Activated effector memory CD4-positive, alpha-beta T cell treated with anti-CD3 and anti-CD28 coated beads, Interleukin-2, amount 50 U/mL, for 16 hours (primary cell): ENCODE results near the gene FARS2.

Source experiments
- DNase-seq: peaks from one replicate; pipeline ENCODE4 v3.0.0-alpha.2; 2020

Gene FARS2

GRCh38 chr6:5712349-5713215, 451.3 kb downstream of the FARS2 start:
- DNase-seq, result no peak

DNA sequence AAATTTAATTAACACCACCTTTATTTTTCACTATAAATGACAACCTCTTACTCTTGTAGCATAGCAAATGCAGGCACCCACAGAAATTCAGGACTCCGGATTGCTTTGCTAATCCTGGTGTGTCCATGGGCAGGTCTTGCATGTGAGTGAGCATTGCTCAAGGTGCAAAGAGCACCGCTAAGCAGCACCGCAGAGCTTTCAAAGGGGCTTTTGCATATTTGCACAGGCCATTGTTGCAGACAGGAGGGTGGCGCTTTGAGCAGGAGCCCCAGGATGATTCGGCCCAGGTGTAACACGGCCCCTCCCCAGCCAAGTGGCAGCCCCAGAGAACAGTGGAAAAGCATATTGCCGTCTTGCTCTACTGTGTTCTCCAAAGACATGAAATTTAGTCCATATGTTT, 452.2 kb downstream of the FARS2 start:
- DNase-seq, result no peak

GRCh38 chr6:5718231-5718947, 457.1 kb downstream of the FARS2 start:
- no peak for DNase-seq

DNA sequence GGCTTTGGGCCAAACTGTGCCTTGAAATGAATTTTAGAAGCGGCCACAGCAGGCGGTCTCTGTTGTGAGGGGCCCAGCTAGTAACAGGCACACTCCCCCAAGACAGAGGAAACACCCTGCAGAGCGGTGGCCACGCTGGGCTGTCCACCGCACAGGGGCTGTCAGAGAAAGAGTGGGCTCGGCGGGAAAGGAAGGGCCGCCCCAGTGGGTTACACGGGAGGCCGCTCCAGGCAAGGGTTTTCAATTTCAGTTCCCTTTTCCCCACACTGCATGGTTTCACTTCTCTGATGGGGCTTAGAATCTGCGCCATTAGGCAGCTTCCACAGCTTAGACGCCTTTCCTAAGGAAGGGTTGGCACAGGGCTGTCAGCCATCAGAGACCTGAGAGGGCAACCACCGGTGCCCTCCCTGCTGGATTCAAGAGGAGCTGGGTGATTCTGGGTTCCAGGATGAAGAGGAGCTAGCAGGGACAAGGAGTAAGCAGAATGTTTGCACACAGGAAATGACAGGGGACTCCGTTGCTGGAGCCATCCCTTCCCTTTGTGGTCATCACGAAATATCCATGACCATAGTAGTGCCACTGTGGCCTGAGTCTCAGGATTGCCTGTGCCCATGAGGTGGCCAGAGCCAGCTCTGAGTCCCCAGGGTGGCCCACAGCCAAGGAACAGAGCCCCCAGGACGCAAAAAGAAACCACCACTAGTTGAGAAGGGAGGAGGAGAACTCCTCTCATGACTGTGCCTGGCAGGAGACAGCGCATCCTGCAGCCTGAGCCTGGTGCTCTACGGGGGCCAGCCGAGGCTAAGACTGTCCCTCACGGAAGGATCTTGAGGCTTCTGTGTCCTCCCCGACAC, 462.8 kb downstream of the FARS2 start:
- DNase-seq, result no peak

DNA sequence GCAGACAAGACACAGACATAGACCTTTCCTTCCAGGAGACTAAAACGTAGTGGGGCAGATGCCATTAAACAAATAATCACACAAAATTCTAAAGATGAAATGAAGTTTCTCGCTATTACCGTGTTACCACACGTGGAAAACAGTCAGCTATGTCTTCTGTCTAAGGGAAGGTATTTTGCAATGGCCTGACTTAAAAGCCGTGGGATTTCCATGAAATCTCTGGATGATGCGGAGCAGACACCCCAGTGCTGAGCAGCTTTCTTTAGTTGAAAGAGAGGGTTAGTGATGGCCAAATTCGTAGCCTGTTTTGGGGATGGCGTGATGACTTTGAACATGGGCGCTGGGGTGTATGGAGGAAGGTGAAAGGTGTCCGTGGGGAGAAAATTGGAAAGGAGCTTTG, 463.6 kb downstream of the FARS2 start:
- no peak for DNase-seq

DNA sequence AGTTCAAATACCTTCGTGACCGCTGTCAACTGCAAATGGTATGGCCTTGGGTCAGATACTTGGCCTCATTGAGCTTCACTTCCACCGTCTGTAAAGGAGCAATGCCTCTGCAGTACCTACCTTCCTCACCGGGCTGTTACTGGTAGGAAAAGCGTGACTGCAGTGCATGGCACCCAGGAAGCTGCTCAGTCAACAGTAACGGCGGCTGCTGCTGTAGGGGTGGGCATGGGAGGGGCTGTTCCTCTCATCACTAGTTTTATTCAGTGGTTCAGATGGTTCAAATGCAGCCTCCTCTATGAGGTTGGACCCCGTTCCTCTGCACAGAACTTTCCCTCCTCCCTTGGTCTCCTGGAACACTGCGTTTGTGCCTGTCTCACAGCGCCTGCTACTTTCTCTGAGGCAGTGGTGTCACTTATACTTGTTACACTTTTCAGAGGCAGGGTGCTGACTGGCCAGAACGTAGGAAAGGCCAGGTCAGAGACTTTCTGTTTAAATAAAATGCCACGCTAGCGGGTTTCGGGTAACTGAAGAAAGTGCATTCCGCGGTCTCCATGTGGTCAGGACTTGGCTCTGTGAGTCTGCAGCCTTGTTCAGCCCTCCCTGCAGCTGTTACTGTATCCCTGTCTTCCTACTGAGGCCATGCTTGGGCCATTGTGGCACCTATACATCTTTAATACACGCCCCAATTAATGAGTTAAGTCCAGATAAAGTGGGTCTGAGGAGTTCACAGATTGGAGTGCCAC, 465.8 kb downstream of the FARS2 start:
- DNase-seq, result no peak

GRCh38 chr6:5728351-5729079, 467.2 kb downstream of the FARS2 start:
- no peak for DNase-seq

DNA sequence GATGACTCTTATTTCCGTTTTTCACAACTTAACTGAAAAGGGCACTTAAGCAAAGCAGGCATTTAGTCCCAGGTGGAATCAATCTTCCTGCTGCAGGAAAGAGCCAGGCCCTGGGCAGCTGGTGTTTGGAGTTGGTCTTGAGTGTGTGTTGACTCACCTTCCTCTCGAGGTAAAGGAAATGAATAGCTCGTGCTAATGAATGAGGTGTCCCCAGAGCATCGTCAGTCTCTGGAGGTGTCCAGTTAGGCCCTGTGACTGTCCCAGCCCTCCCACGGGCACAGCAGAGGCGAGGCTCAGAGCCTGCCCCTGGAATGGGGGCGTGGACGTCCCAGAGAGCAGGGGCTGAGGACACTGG, 467.7 kb downstream of the FARS2 start:
- DNase-seq, result no peak

- no peak for DNase-seq
Measured at GRCh38 chr6:5729813-5730517, 468.7 kb downstream of the FARS2 start.

DNA sequence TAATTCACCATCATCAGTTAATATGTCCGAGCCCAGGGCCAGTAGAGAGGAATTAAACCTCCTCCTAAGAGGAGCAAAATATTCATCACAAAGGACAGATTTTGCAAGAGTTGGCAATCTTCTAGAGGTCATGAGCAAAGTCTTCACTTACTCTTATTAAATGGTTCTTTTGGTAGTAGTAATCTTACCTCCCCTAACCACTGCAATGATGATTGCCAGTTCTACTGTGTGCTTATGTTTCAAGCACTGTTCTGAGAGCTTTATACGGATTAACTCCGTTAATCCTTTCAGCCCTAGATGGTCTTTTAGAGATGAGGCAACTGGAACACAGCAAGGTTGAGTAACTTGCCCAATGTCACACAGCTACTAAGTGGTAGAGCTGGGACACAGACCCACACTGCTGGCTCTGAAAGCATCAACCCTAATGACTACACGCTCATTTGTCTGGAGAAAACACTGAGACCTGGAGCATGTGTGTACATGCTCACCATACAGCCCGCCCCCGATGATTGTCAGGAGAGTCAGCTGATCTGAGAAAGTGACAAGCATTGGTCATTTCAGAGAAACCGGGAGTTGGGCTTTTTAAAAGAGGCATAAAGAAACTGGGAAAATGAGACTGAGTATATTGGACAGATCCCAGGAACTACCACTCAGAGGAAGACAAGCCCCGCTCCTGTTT, 469.4 kb downstream of the FARS2 start:
- no peak for DNase-seq

- no peak for DNase-seq
Measured at GRCh38 chr6:5731435-5731834, 470.1 kb downstream of the FARS2 start.

DNA sequence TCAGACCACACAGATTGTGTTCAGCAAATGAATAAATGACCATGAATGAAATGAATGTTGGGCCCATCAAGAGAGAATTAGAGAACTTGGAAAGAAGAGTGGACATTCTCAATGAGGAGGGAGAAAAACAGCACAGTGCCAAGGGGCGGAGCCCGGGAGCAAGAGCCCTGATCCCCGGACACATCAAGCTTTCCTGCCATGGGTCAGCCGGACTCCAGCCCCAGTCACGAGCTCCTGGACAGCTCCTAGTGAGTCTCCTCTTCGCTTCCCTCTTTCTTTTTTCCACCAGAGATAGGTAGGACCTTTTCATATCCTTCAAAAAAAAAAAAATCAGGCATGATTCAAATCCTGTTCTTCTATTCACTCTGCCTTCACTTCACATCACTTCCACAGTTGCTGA, 471.2 kb downstream of the FARS2 start:
- DNase-seq, result no peak

DNA sequence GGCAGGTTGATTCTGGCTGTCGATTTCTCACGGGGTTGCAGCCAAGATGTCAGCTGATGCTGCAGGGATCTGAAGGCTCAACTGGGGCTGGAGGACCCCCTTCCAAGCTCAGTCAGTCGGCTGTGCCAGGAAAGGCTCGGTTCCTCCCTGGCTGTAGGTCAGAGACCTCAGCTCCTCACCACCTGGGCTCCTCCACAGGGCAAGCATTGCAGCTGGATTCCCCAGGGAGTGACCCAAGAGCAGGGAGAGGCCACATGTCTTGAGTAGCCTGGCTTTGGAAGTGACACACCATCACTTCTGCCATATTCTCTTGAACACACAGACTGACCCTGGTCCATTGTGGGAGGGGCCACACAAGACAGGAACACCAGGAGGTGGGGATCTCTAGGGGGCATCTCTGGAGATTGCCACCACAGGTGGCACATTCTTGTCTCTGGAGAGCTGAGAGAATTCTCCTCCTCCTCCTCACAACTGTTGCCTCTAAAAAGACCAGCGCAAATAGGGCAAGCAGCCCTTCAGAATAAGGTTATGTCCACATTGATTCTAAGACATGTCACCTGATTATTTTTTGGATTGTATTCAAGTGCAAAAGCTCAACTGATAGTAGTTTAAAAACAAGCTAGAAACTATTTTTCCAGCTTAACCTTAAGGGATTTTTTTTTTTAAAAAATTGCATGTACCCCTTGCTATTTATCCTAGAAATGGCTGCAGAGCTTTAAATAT, 474.9 kb downstream of the FARS2 start:
- DNase-seq, result no peak

GRCh38 chr6:5737460-5737859, 476.1 kb downstream of the FARS2 start:
- DNase-seq, result no peak

- DNase-seq, result no peak
Measured at GRCh38 chr6:5738211-5738610, 476.9 kb downstream of the FARS2 start.

DNA sequence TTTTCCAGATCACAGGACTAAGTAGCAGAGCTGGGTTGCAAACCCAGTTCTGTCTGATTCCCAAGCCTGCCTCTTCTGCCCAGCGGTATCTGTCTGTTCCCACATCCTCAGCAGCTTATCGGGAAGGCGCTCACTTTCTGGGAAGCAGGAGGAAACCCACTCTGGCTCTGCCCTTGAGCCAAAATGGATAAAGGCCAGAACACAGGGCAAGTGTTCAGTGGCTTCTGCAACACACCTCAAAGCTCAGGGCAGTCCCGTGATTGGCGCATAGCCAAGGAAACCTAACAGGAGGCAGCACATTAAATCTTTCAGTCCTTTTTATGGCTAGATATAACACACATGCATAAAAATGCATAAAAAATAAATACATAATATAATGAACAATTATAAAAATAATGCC, 483.2 kb downstream of the FARS2 start:
- no peak for DNase-seq

DNA sequence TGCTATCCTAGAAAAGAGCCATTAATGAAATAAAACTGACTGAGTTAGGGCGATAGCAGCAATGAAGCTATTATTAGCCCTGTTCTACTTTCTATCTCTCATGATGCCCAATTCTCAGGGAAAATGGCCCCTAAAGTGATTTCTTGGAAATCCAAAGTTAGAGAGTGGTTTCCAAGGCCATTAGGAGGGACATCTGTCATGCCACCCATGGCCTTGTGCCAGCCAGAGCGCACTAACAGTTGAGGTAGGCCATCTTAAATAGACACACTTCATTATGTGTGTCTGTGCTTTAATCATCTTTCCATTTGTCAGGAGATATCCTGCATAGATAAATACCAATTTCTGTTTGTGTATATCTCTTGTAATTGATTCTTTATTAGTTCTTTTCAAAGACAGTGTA, 483.8 kb downstream of the FARS2 start:
- no peak for DNase-seq

DNA sequence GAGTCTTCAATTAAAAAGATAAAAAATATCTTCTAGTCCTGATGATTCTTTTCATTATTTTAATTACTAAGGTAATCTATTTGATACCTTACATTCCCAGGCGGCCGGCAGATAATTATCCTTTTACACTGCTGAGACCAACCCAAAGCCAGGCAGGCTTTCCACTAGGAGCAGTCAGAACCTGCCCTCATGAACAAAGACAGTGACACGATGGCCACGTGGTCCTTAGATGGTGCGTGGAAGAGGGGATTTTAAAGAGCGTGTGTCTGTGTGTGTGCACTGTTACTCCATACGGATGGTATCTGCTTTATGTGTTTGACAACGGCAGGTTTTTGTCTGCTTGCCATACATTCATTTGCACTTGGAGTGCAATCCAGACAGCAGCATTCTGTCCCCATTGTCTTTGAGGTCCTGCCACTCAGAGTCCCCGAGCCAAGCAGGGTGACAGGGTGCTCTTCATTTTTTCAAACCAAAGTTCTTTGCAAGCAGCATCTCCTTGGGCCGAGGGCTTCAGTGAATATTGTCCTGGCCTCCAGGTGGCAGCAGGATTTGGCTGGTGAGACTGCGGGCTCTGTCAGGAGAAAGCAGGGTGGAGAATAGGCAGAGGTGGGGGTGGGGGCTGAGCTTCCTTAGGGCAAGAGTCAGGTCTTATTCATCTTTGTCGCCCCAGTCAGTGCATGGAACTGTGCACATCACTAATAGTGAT, 484.9 kb downstream of the FARS2 start:
- DNase-seq, result no peak

DNA sequence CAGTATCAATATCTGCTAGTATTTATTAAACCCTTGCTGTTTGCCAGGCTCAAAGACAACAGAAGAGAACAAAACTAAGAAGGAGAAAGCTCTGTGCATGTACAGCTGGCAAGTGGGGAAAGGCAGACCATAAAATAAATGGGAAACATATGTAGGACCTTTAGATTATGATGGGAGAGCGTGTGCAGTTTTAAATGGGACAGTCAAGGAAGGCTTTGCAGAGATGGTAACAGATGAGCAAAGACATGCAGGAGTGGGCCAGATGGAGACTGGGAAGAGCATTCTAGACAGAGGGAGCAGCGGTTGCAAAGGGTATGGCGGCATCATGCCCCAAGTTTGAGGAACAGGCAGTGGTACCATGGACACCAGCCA, 485.4 kb downstream of the FARS2 start:
- DNase-seq, result no peak

GRCh38 chr6:5747379-5747778, 486.1 kb downstream of the FARS2 start:
- DNase-seq, result no peak
